ENCODE results near the gene DDAH1.

DDAH1 gene

DNA sequence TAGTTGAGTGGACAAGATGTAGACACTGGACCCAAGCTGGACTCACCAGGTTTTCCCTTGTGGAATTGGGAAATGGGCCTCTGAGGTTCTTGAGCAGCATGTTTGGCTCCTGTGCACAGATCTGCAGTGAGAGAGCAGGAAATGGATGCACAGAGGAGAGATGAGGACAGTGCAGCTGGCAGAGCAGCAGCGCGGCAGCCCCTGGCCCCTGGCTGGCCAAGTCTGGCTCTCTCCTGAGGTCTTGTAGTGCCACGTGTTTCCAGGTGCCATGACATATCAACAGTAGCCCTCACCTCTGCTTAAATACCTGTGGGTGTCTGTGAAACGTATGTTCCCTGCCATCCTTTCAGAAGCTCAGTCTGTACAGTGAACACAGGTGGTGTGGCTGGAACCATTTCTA is 169.3 kb downstream of the DDAH1 start:
- DNase-seq = no peak

DNA sequence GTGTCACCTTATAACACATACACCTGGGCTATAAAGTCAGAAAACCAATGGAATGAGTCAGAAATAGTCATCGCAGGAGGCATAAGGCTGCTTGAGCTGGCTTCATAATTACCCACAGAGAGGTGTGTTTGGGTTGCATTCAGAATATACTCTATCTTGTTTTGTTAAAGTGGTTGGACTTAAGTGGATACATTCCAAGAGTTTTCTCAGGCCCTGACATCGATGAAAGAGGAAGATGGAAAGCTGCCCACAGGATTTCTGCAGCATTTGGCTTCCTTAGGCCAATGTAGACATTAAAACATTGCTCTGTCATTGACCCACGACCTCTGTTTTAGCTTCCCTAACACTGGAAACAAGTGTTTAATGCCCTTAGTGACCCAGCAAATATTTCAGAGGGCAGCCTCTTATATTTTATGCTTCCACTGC is 169.9 kb downstream of the DDAH1 start:
- DNase-seq = no peak

DNA sequence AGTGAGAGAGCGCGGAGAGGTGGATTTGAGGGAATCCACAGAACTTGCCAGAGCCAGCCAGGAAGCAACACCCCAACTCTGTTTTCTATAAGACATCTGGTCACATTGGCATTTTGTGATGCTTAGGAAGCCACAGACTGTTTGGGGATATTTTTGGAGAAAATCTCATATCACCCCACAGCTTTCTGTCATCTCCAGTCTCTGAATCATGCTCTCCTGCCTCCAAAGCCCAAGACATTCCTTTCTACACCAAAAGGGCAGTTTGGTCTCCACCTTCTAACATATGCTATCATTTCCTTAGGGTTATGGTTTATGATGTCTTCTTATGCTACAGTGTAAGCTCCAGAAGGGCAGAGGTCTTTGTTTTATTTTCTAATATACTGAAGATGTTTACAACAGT is 174.1 kb downstream of the DDAH1 start:
- DNase-seq = no peak

DNA sequence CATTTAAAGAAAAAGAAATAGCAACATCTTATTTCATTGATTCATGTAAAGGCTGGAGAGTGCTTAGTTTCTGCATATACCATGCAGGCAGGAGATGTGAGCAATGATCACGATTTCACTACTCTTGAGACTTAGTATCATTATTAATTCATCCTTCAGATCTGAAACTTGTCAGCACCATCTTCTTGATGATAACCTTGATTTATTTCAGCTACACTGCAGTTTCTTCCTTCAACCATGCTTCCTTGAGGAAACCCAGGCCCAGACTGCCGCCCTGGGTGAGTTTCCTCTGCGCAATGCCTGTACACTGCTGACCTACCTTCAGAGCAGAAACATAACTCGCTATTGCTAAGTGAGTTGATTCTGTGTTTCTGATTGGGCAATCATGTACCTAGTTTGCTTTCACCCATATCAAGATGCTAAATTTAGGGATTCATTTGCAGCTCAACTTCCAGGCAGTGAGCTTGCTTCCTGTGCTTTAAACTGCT is 175.1 kb downstream of the DDAH1 start:
- no peak for DNase-seq

DNA sequence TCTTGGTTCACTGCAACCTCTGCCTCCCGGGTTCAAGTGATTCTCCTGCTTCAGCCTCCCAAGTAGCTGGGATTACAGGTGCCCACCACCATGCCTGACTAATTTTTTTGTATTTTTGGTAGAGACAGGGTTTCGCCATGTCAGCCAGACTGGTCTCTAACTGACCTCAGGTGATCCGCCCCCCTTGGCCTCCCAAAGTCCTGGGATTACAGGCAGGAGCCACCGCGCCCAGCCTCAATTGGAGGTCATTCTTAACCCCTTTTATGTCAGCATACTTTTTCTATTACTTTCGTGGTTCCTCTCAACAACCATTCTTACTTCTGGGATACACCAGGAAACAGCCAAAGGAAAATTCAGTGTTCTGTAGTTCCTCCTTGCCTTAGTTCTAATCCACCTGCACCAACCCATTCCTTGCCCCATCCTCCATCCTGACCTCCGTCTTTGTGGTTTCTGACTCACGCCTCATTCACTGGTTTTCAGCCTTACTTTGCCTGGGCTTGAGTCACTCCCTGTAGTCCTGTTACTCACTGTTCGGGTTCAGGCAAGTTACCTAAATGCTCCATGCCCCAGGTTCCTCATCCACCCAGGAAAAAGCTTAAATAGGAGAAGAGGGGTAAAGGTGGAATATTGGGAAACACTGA is 175.6 kb downstream of the DDAH1 start:
- DNase-seq = no peak

DNA sequence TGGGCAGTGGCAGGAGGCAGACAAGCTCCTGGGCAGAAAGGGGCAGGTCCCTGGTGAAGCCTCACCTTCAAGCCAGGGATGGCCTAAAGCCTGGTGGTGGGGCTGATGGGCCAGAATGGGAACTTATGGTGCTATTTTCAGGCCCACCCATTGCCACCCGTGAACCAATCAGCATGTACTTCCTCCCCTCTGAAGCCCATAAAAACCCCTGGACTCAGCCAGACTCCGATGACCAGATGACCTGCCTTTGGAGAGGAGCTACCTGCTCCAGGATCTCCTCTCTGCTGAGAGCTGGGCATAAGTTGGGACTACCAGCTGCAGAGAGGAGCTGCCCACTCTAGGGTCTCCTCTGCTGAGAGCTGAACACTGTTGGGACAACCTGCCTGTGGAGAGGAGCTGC is 180.8 kb downstream of the DDAH1 start:
- no peak for DNase-seq

DNA sequence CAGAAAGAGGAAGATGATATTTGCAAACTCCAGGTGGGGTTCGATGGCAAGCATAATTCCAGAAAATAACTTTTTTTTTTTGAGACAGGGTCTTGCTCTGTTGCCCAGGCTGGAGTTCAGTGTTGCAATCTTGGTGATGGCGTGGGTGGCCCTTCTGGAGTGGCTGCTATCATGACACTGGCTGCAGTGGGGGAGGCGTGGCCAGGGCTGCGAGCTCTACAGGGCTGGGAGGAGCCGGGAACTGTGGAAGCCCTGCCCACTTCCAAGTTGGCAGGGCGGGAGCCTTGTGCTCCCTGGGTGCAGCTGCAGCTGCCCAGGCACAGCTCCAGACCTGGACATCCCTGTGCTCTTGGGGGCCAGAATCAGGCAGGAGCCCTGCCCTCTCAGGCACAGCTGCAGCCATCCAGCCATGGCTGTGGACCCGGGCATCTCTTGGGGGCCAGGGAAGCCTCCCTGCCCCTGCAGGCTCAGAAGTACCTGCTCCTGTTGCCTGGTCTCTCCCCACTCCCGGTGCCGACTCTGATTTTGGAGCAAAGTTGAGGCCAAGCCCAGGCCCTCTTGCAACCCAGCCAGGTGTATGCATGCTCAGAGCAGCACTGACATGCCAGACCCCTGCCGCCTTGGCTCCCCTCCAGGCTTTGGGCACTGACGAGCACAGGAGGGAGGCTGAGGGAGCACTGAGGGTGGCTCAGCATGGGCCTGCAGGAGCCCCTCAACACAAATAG is 181.3 kb downstream of the DDAH1 start:
- no peak for DNase-seq

DNA sequence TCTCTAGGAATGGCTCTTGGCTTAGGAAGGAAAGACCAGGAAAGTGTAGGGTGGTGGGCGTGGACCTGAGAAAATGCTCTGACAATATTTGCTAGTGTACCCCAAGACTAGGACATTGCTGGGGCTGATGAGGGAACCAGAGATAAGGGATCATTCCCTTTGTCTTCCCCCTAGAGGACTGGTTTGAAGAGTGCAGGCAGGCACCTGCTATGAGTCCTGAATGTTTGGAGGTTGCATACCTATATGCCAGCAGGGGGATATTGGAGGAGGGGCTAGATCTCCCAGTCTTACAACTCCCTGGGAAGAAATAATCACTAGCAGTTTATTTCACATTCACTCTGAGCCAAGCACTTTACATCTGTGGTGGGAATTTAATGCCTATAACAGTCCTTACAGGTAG is 182.5 kb downstream of the DDAH1 start:
- no peak for DNase-seq

DNA sequence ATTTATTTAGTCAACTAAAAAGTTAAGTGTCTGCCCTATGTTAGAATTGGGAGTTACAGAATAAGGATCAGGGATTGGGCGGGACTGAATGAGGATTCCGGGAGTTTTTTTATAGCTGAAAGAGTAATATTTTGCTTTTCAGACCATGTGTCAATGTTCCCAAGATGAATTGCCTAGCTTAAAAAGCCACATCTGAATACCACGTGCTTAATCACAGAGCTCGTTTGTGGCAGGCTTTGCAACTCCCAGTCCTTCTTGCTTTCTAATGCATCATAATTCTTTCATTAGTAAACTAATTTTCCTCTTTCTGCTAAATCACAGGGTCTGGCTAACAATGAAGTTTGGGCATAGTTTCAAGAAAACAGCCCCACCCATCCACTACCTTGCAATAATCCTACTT is 184.3 kb downstream of the DDAH1 start:
- no peak for DNase-seq

DNA sequence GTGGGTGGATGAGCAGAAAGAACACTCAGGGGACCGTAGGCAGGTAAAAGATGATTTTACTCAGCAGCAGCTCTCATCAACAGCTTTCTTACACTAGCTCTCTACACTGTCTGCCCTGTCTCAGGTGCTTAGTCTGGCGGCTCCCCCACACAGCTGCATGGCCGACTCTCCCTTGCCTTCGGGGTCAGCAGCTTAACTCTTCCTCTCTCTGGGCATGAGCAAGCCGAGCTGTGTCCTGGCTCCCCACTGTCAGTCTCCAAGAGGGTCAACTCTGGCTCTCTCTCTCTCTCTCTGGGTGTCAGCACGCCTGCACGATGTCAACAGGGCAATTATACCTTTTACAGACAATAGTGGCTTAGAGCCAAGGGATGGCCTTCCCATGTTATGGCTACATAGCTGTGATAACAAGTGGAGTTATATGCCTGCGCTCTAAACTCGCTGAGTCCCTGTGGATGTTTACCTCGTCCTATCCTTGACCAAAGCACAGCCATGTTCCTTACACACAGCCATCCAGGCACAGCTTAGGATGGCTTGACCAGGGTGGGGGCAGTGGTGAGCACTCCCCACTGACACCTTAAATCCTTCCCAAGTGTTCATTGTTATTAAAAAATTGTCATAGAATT is 185.4 kb downstream of the DDAH1 start:
- DNase-seq = no peak

DNA sequence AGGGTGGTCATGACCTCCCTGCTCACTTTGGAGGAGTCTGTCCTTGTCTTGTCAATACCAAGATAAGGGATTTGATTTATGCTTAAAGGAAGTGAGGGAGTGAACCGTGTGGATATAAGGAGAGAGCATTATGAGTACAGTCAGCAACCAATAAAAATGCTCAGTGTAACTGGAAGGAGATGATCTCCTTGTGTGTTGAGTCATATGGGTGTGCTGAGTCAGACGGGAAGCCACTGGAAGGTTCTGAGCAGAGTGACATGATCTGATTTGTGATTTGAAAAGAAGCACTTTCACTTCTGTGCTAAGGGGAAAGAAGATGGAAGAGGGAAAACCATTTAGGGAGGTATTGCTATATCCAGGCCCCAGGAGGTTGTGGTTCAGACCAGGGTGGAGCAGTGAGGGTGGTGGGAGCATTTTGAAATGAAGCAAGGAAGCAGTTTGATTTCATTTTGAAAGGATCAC is 186.1 kb downstream of the DDAH1 start:
- DNase-seq = no peak

DNA sequence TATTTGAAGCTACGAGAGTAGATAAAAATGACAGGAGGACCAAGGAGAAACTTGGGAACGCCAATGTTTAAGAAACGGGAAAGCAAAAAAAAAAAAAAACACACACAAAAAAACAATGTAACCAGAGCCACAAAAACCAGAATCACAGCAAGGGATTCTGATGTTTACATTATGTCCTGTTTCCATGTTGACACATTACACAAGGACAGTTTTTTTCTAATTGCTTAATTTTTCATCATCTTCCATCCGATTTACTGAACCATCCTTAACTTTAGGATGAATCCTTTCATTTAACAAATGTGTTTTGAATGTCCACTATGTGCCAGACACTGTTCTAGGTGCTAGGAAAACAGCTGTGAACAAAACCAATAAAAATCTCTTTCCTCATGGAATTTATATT is 187.2 kb downstream of the DDAH1 start:
- no peak for DNase-seq

DNA sequence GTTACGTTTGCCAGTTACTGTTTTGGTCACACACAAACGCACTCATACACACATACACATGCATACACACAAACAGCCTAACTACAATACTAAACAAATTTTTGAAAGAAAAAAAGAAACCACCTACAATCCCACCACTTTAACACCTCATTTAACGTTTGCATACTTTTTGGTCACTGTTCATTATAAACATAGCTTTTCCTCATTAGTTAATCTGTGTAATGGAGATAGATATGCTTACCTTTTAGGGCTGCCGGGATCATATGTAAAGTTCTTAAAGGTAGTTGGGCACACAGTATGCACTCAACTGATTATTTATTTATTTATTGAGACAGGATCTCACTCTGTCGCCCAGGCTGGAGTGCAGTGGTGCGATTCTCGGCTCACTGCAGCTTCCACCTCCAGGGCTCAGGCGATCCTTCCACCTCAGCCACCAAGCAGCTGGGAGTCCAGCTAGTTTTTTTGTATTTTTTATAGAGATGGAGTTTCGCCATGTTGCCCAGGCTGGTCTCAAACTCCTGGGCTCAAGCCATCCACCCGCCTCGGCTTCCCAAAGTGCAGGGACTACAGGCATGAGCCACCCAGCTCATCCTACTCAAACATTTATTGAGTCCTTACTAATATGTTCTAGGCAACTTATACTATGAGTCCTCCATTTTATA is 187.8 kb downstream of the DDAH1 start:
- no peak for DNase-seq

DNA sequence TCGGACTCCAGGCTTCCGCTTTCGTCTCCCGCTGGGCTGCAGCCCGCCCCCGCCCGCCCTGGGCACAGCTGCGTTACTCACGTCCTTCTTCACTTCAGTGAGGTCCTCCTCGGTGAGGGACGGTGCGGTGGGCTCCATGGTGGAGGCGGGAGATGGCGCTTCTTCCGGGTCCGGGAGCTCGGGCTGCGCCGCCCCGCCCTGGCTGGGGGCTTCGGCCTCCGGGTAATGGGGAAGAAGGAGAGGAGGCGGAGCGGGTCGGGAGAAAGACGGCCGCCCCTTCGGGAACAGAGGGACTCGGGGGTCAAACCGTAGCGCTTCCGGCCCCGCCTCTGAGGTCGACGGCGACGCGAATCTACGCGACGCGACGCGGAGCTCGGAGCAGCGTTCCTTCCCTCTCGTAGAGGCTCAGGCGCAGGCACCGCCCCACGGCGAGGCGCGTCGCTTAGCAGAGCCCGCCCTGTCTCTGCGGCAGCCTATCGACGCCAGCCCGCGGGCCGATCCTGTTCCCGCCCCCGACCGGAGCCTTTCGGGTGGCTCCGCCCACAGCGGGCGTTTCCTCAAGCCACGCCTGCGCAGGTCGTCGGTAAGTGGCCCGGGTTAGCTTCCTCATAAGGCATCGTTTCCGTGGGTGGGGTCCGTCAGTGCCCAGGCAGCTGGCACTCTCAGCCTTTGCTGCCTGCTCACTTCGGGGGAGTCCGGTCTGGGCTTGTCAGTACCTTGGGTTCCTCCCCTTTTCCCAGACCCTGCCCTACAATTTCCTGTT is 188.6 kb downstream of the DDAH1 start, which contains the start of gene BCL10:
Gene BCL10, minus strand, starts transcription at position 418 of the 763 bp plus-strand sequence. Its CDS starts 280 bp downstream, at position 138.
- peak; percentile 98 for DNase-seq

DNA sequence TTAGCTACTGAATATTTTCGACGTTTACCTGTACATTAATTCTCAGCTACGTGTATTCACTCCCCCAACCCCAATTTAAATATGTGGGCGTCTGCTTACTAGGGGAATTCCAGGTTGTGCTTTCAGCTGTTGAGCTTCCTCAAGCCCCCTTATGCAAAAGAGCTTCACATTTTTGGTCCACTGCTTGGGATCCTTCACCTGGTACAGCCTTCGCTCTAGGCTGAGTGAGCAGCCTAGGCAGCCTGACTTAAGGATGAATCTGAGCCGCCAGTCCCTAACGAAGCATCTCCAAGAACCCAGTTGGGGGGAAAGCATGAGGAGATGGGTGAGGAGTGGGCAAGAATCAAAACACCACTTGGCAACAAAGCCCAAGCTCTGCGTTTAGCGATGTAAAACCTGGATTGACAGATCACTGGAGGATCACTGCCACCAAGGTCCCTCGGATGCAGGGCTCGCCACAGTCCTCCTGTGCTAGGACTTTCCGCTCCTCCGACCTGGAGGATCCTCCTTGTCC is 189.2 kb downstream of the DDAH1 start:
- DNase-seq = peak; percentile 43

DNA sequence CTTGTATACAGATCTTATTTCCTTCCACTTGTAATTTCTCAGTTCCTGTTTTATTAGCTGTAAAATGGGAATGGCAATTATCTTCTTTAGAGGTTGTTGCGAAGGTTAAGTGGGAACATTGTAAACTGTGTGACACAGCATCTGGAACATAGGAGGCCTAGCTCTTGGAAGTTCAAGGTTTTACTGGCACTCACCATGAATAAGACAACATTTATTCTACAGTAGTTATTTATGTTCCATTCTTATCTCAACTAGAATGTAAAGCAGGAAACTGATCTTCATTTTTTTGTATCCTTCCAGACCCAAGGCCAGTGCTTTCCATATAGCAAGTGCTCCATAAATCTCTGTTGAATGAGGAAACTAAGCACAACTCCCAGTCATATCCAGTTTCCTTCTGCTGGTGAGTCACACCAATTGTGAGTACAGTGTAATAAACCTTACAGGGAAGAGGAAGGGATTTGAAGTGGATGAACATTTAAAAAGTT is 189.9 kb downstream of the DDAH1 start:
- DNase-seq = no peak

DNA sequence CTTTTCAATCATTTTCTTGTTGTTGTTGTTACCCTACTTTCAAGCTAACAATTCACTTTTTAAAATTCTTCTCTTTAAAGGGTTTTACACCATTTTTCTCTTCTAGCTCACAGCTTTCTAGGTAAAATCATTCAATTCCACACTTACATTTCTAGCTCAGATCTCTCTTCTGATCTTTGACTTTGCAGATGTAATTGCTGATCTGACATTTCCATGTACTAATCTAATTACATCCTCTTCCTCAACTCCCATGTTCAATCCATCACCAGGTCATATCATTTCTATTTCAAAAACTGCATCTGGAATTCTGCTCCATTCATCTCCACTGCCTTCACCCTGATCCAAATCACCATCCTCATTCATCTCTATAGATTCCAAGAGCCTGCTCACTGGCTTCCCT is 191.6 kb downstream of the DDAH1 start:
- no peak for DNase-seq

DNA sequence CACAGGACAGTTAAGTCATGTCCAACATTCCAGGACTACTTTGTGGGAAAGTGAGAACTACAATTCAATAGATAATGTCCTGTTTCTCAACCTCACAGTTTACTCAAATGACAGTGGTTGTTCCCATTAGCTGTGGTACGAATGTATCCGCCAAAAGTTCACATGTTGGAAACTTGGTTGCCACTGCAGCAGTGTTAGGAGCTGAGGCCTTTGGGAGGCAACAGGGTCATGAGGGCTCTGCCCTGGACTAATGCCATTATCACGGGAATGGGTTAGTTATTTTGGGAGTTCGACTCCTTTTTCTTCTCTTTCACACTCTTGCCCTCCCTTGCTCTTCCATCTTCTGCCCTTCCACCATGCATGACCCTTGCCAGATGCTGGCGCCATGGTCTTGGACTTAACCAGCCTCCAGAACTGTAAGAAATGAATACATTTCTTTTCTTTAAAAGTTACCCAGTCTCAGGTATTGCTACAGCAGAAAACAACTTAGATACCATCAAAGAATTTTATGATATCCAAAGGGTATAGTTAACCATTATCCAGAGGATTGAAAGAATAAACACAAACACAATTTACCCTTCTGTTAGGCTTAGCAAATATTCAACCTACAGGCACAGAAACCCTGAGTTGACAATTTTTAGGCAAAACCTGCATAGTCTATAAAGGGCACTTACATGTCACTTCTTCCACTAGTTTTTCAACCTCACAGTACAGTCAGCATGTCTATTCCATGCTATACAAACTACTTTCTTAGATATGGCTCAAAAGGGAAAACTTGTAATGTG is 196.0 kb downstream of the DDAH1 start:
- no peak for DNase-seq
